Lung microvascular endothelial cell (primary cell): ENCODE measurements around the gene THYN1. TPM values are rescaled to one million over a fixed set of nuclear protein-coding genes. Genes with fewer than 3 reads are reported as not detected.

Source experiments
- DNase-seq, 2 donors: peaks; one replicate each; pipeline versions ENCODE4 v3.0.0 to v3.0.0-alpha.2; 2010; ENCODE audit warnings: low read depth in 2 of 2
- total RNA-seq: library from RNA; depleted of rRNA; stranded (reverse); fragments of >200 nt; gene quantifications from 2 replicates; pipeline ENCODE4 v1.2.1, GENCODE V29; 2014

THYN1 gene
- total RNA-seq, 1 donor from 2014 or later = 40.5 TPM

- no peak for DNase-seq
Observed at GRCh38 chr11:134248910-134249480, 4.2 kb downstream of the THYN1 start.

DNA sequence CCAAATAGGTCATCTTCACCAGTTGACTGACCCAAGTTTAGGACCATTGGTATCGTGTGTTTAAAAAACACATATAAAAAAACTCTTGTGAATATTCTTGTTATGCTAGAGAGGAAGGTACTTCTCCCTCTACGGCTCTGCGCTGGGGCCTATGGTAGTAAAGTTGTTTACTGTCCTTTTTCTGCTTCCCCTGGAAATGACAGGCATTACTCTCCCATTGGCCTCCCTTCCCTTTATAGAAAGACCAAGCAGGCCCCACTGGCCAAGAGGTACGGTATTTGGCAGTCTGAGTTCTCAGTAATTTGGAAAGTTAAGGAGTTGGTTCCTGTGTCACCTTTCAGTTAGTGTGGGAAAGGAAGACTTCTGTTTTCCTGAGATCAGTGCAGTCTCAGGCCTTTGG is 6.5 kb downstream of the THYN1 start:
- DNase-seq = no peak

- no peak for DNase-seq
Observed at GRCh38 chr11:134246100-134246499, 7.1 kb downstream of the THYN1 start.

GRCh38 chr11:134245434-134245833 is 7.7 kb downstream of the THYN1 start:
- DNase-seq = no peak

DNA sequence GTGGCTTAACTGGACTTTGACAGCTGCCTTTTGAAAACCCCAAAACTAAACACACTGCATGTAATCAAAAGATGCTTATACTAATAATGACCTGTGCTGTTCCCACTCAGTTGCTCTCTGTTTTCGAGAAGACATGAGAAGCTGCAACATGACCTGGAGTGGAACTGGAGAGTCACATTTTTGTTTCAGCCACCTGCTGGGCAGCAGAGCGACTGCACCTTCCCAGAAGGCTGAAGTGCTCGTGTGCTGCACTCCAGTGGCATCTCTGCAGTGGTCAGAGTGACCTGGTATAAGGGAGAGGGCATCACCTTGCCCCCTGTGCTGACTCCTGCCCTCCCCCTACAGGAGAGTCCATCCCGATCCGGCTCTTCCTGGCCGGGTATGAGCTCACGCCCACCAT is 8.6 kb downstream of the THYN1 start:
- peak; percentile 52 to 66 for DNase-seq

- DNase-seq = no peak
Observed at GRCh38 chr11:134243913-134244312, 9.2 kb downstream of the THYN1 start.

GRCh38 chr11:134242376-134242775 is 10.8 kb downstream of the THYN1 start:
- no peak for DNase-seq

GRCh38 chr11:134240592-134240991 is 12.6 kb downstream of the THYN1 start:
- no peak for DNase-seq

DNA sequence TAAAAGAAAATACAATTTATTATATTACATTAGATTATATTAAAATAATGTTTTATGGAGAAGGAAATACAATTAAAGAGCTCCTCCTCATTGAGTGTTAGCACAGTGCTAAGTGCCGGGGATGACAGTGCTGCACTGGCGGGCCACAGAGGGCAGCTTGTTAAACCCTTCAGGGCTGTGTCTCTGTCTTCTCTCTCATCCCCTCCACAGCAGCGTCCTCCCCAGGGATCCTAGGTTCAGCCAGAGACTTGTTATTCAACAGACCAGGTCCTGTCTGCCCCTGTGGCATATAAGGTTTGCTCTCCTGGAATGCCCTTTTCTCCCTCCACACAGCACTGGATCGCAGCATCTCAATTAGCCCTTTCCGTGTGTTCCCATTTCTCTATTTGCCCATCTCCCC is 14.2 kb downstream of the THYN1 start:
- DNase-seq = no peak

DNA sequence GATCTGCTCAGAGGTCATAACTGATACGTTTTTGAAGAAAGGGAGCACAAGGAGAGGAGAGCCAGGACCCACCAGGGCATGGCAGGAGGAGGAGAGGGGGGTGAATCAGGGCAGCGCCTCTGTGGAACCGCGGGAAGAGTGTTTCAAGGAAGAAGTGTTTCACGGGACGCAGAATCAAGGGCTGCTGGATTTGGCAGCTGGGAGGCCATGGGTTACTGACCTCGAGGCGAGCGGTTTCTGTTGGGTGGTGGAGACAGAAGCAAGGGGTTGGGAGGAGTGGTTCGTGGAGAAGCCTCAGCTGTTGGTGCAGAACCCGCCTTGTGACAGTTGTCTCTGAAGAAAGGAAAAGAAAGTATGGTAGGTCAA is 15.6 kb downstream of the THYN1 start:
- DNase-seq = no peak

- DNase-seq = no peak
Observed at GRCh38 chr11:134236834-134237556, 16.2 kb downstream of the THYN1 start.

DNA sequence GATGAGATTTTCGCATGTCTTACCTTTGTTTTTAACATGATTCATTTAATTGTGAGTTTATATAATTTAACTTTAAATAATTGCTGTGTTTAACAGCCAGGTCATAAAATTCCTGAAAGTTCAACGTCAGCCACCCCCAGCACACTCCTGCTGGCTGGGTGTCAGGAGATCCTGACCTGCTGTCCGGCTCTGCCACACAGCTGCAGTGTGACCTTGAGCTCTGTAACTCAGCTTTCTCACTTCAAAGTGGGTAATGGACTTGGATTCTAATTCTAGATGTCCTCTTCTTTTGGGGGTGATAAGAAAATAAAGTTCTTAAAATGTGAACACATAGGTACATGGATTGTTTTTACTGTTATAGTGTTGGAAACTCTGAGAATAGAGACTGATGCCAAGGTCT is 17.8 kb downstream of the THYN1 start:
- DNase-seq = peak in 1 of 2 donors; percentile 17

DNA sequence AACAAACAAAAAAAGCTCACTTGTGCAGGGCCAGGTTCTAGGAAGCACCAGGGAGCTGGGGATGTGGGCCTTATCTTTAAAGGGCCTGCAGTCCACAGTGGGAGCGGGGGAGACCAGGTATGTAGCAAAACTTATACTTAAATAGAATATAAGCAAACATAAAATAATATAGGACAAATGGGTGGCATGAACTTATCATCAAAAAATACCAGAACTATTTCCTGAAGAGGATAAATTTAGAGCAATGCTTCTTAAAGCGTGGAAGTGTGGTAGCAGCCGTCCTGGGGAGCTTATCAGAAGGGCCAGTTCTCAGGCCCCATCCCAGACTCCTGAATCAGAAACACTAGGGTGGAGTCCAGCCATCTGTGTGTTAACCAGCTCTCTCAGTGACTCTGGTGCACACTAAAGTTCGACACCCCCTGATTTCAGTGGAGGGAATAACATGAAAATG is 19.4 kb downstream of the THYN1 start:
- DNase-seq = no peak

- DNase-seq = no peak
Observed at GRCh38 chr11:134231958-134232659, 21.0 kb downstream of the THYN1 start.

DNA sequence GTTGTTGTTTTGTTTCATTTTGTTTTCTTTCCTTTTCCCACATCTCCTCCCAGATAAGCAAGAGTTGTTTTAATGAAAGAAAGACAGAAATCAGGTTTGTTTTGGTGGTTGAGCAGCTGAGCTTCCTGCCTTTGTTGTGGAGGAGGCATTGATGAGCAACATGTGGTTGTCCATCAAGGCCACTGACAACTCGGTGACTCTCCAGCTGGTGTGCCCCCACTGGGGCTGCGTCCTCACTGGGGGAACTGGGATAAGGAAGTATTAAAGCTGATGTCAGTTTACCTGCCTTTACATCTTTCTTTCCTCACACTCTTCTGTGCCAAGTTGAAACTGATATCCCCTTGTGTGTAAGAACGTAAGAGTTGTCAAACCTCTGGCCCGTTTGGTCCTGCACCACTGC is 22.8 kb downstream of the THYN1 start:
- peak; percentile 20 to 31 for DNase-seq

- no peak for DNase-seq
Observed at GRCh38 chr11:134229126-134229790, 23.9 kb downstream of the THYN1 start.

GRCh38 chr11:134228625-134229024 is 24.5 kb downstream of the THYN1 start:
- no peak for DNase-seq

DNA sequence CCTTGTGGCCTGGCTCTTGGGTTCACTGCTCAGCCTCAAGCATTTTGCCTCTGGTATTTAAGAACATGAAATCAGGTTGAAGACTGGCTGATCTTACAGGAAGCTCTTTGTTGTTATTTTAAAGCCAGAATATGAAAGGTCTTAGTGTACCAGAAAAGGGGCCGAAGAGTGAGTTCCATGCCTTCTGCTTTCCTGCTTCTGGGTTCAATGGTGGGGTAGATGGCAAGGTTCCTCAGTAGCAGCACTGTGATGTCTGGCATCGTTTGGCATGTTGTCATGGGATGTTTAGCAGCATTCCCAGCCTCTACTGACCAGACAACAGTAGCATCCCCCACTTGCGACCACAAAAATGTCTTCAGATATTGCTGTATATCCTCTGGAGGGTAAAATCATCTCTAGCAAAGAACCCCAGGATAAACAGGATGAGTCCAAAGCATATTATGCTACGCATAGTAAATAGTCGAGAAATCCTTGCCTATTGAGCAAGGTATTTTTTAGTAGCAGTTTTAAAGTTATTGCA is 26.3 kb downstream of the THYN1 start:
- no peak for DNase-seq

- peak; percentile 25 to 68 for DNase-seq
Observed at GRCh38 chr11:134224710-134225664, 28.2 kb downstream of the THYN1 start.

DNA sequence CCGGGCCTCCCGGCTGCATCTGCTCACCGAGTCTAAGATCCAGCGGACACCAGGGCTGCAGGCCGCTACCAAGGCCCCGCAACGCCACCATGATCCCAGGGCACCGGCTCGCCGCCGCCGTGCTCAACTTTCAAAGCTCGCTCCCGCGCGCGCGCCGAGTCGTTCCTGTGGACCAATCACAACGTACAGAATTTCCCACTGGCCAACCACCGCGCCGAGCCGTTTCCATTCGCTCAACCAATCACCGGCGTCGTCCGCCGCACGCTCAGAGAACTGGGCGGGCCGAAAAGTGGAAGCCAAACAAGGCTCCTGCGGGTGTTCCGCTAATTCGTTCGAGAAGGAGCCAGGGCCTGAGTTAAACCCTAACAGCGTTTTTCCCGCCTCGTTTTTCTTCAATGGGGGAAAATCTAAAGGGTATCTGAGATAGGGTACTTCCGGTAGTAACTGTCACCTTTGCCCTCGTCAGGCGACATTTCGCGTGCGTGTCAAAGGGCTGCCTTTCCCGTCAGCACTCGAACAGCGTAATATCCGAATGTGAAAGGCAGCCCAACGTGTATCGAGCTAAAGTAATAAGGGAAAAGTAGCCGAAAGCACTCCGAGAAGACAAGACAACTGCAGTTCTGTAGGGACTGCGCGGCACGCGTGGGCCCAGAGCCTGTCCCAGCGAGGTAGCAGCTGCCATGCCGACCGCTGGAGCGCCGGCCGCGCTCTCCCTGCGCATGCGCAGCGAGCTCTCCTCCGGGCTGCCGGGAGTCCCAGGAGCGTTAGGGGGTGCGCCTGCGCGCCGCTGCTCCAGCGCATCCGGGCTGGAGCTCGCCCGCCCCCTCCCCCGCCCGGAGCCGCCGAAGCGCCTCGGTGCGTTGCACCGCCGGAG is 29.1 kb downstream of the THYN1 start, which contains the start of the genes NCAPD3 and VPS26B:
NCAPD3 (minus strand) TSS at position 132 of the 874 bp plus-strand sequence; CDS start at position 91, 41 bp downstream.
VPS26B (plus strand) TSS at position 836 of the 874 bp plus-strand sequence. CDS start 452 bp downstream, outside the sequence.
- DNase-seq = peak; percentile 97 to 98
